GM12878 (cell line): Measurements from ENCODE around the gene PPP1R1C.

ENCODE experiments used
- CBX3 ChIP-seq: fragments of 200-600 bp; sonication (generic); IDR thresholded peaks from 2 replicates; pipeline ENCODE4 v1.6.1; 2016; ENCODE audit warnings: low read depth, borderline replicate concordance
- ETV6 ChIP-seq, 2 experiments: fragments of 450-650 bp in 1 of 2; IDR thresholded peaks in 1 of 2; conservative IDR thresholded peaks in 1 of 2; 2 replicates each; pipeline ENCODE4 v1.6.1; 2014; ENCODE audit warnings: antibody characterized with exemption in 1 of 2, borderline replicate concordance in 1 of 2, low read depth in 1 of 2, mild to moderate bottlenecking in 1 of 2, moderate library complexity in 1 of 2
- POLR2A ChIP-seq: IDR thresholded peaks from 2 replicates; pipeline ENCODE4 v1.6.1; 2011; ENCODE audit warnings: low read depth, mild to moderate bottlenecking, low read length
- POLR2AphosphoS5 ChIP-seq: IDR thresholded peaks from 2 replicates; pipeline ENCODE4 v1.6.1; 2011; ENCODE audit warnings: mild to moderate bottlenecking, low read length, inconsistent platforms
- RAD21 ChIP-seq: IDR thresholded peaks from 2 replicates; pipeline ENCODE4 v1.6.1; 2011; ENCODE audit warnings: mild to moderate bottlenecking, low read depth, low read length, moderate library complexity; ENCODE audit not compliant: insufficient read depth
- SIN3A ChIP-seq: IDR thresholded peaks from 2 replicates; pipeline ENCODE4 v1.6.1; 2012; ENCODE audit warnings: low read depth, low read length, improper control_type of control experiment
- SMC3 ChIP-seq: IDR thresholded peaks from 2 replicates; pipeline ENCODE4 v1.6.1; 2011; ENCODE audit warnings: low read length, improper control_type of control experiment, borderline replicate concordance
- SUZ12 ChIP-seq: fragments of 200-600 bp; sonication (generic); IDR thresholded peaks from one replicate; pipeline ENCODE4 v1.6.1; 2018; ENCODE audit warnings: antibody characterized with exemption, mild to moderate bottlenecking; ENCODE audit not compliant: unreplicated experiment
- TAF1 ChIP-seq: IDR thresholded peaks from 2 replicates; pipeline ENCODE4 v1.6.1; 2011; ENCODE audit warnings: mild to moderate bottlenecking, low read depth, low read length, borderline replicate concordance
- TCF3 ChIP-seq: IDR thresholded peaks from 2 replicates; pipeline ENCODE4 v1.6.1; 2012; ENCODE audit warnings: low read depth, mild to moderate bottlenecking, low read length, borderline replicate concordance; ENCODE audit not compliant: insufficient read depth
- TF ChIP-seq, protein P1 (sequence below), 3 experiments: IDR thresholded peaks in 2 of 3; conservative IDR thresholded peaks in 1 of 3; 2 replicates each; pipeline ENCODE4 v1.5.1; 2011; ENCODE audit warnings: low read depth in 3 of 3, low read length in 3 of 3, mild to moderate bottlenecking in 3 of 3, control low read depth in 2 of 3, moderate library complexity in 2 of 3, inconsistent platforms in 1 of 3, mixed read lengths in 1 of 3; ENCODE audit not compliant: control insufficient read depth in 2 of 3, insufficient read depth in 1 of 3; ENCODE audit errors: extremely low read depth in 1 of 3
- TF ChIP-seq, protein P2 (sequence below): IDR thresholded peaks from 2 replicates; pipeline ENCODE4 v1.6.1; 2011; ENCODE audit warnings: low read depth, low read length, improper control_type of control experiment, borderline replicate concordance
- TF ChIP-seq, protein P3 (sequence below): IDR thresholded peaks from 2 replicates; pipeline ENCODE4 v1.6.1; 2011; ENCODE audit warnings: low read depth, mild to moderate bottlenecking, low read length, moderate library complexity, borderline replicate concordance; ENCODE audit errors: extremely low read depth

DNA sequence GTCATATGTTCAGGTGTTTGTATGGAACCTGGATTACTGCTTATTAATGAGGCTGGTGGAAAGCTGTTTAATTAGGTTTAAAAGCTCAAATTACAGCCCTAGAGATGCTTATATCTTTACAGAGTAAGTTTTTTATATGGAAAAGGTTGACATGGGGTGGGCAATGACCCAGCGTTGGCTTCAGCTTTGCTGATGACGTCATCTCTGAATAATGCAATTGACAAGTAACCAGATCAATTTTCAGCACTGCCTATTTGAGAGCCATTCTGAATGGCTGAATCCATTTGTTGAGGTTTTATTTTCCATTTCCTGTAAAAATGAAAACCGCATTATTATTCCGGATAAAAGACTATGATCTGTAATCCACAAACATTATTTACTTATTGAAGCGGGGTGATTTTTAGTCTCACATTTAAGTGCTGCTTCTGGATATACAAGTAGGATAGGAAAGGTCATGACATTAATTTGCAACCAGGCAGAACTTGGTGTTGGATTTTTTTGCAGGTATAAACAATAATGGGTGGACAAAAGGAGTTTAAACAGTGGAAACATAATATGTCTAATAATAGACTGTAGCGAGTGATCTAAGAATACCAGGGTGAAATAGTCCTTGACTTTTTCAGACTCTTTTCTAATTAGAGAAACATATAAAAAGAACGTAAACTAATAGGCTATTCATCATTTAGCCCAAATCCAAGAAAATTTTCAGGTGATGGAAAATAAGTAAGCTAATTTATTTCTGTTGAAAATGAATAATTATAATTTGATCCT, 2.7 kb downstream of the PPP1R1C start:
- TF ChIP-seq, protein P1, sequence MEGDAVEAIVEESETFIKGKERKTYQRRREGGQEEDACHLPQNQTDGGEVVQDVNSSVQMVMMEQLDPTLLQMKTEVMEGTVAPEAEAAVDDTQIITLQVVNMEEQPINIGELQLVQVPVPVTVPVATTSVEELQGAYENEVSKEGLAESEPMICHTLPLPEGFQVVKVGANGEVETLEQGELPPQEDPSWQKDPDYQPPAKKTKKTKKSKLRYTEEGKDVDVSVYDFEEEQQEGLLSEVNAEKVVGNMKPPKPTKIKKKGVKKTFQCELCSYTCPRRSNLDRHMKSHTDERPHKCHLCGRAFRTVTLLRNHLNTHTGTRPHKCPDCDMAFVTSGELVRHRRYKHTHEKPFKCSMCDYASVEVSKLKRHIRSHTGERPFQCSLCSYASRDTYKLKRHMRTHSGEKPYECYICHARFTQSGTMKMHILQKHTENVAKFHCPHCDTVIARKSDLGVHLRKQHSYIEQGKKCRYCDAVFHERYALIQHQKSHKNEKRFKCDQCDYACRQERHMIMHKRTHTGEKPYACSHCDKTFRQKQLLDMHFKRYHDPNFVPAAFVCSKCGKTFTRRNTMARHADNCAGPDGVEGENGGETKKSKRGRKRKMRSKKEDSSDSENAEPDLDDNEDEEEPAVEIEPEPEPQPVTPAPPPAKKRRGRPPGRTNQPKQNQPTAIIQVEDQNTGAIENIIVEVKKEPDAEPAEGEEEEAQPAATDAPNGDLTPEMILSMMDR (IDR thresholded peaks at IDR 0.05 in 2 of 3, conservative IDR thresholded peaks at IDR 0.05 in 1 of 3; ENCODE audit: control insufficient read depth in 2 of 3, extremely low read depth in 1 of 3, insufficient read depth in 1 of 3, low read depth in 3 of 3, low read length in 3 of 3): no peak
- TF ChIP-seq ETV6 (conservative IDR thresholded peaks at IDR 0.05 in 1 of 2, IDR thresholded peaks at IDR 0.05 in 1 of 2; ENCODE audit: borderline replicate concordance in 1 of 2, low read depth in 1 of 2) (no peak), TCF3 (no peak), TAF1 (no peak), POLR2A (no peak), RAD21 (no peak), SMC3 (no peak), SIN3A (no peak), POLR2AphosphoS5 (no peak), CBX3 (no peak), SUZ12 (no peak)
- TF ChIP-seq, protein P2, sequence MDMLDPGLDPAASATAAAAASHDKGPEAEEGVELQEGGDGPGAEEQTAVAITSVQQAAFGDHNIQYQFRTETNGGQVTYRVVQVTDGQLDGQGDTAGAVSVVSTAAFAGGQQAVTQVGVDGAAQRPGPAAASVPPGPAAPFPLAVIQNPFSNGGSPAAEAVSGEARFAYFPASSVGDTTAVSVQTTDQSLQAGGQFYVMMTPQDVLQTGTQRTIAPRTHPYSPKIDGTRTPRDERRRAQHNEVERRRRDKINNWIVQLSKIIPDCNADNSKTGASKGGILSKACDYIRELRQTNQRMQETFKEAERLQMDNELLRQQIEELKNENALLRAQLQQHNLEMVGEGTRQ: no peak
- TF ChIP-seq, protein P3, sequence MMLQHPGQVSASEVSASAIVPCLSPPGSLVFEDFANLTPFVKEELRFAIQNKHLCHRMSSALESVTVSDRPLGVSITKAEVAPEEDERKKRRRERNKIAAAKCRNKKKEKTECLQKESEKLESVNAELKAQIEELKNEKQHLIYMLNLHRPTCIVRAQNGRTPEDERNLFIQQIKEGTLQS: no peak
